ENCODE results near the gene PDZD2.

Gene PDZD2

GRCh38 chr5:31637851-31638250, 1.1 kb upstream of the PDZD2 start:
- TF ChIP-seq CTCF (IDR thresholded peaks at IDR 0.05; ENCODE audit: insufficient read depth, low read depth, low read length, missing control alignments): no peak
- no peak overlapping the region for H3K4me3 ChIP-seq (ENCODE audit: low read length)
- no peak for DNase-seq (ENCODE audit: low read depth)

- no peak for DNase-seq (ENCODE audit: low read depth)
- TF ChIP-seq CTCF (IDR thresholded peaks at IDR 0.05; ENCODE audit: insufficient read depth, low read depth, low read length, missing control alignments): no peak
- H3K4me3 ChIP-seq (ENCODE audit: low read length): peak overlapping the region; percentile 52
Observed at GRCh38 chr5:31638345-31638744, 586 bp upstream of the PDZD2 start.

GRCh38 chr5:31639481-31640411, 815 bp downstream of the PDZD2 start:
- TF ChIP-seq CTCF (IDR thresholded peaks at IDR 0.05; ENCODE audit: insufficient read depth, low read depth, low read length, missing control alignments): no peak
- no peak for DNase-seq (ENCODE audit: low read depth)
- H3K4me3 ChIP-seq (ENCODE audit: low read length): no peak overlapping the region

- no peak for TF ChIP-seq CTCF (IDR thresholded peaks at IDR 0.05; ENCODE audit: insufficient read depth, low read depth, low read length, missing control alignments)
- no peak for DNase-seq (ENCODE audit: low read depth)
- H3K4me3 ChIP-seq (ENCODE audit: low read length): no peak overlapping the region
Observed at GRCh38 chr5:31640573-31640972, 1.6 kb downstream of the PDZD2 start.

GRCh38 chr5:31641059-31641458, 2.1 kb downstream of the PDZD2 start:
- DNase-seq (ENCODE audit: low read depth): no peak
- no peak overlapping the region for H3K4me3 ChIP-seq (ENCODE audit: low read length)
- no peak for TF ChIP-seq CTCF (IDR thresholded peaks at IDR 0.05; ENCODE audit: insufficient read depth, low read depth, low read length, missing control alignments)

- H3K4me3 ChIP-seq (ENCODE audit: low read length): no peak overlapping the region
- DNase-seq (ENCODE audit: low read depth): no peak
- no peak for TF ChIP-seq CTCF (IDR thresholded peaks at IDR 0.05; ENCODE audit: insufficient read depth, low read depth, low read length, missing control alignments)
Observed at GRCh38 chr5:31641575-31641974, 2.6 kb downstream of the PDZD2 start.

Data from epithelial cell of esophagus (primary cell).